Measurements from ENCODE around the gene CRELD2. TPM values are rescaled to one million over a fixed set of nuclear protein-coding genes. Genes with fewer than 3 reads are reported as not detected.
"Not testable (repeated sequence)": the region's sequence is repeated elsewhere in the genome, so short reads cannot be mapped to it uniquely, and the experiment has no call there.

Gene CRELD2
- total and polyA plus RNA-seq, 8 donors, result 19.4 to 83.0 (median 38.0) TPM

GRCh38 chr22:49943405-49943765 is 25.0 kb downstream of the CRELD2 start:
- no peaks in the 10 kb centered on the region for H3K9me3 ChIP-seq
- intact Hi-C loops (cut with DNase I; ENCODE audit: low total_unique reads), result no loop called here
- H3K4me1 ChIP-seq, result peaks cover 14 to 49% (median 37%) of the 10 kb centered on the region in 4 donors
- TF ChIP-seq POLR2A (IDR thresholded peaks at IDR 0.05) (no peak), CTCF (IDR thresholded peaks at IDR 0.05) (no peak)
- peak overlapping the region in 1 of 4 donors; percentile 13 for H3K4me3 ChIP-seq
- no peaks in the 10 kb centered on the region for H3K36me3 ChIP-seq
- 70 to 81% (median 74%) methylated on average over 1 to 11 of the region's 11 CpGs for WGBS, 5 donors
- H3K27ac ChIP-seq, result peak overlapping the region; percentile 25 to 84 (median 64)
- DNase-seq, result no peak
- no peaks in the 10 kb centered on the region for H3K27me3 ChIP-seq

- no peaks in the 10 kb centered on the region for H3K9me3 ChIP-seq
- 55 to 76% (median 70%) methylated on average over 13 to 25 of the region's 25 CpGs for WGBS, 5 donors
These were observed 25.5 kb downstream of the CRELD2 start for GRCh38 chr22:49943771-49944398.

GRCh38 chr22:49944399-49944891 is 26.0 kb downstream of the CRELD2 start:
- Histone ChIP-seq H3K36me3 (no peaks in the 10 kb centered on the region), H3K9me3 (no peaks in the 10 kb centered on the region), H3K4me3 (peak overlapping the region in 1 of 4 donors; percentile 6), H3K27ac (peak overlapping the region; percentile 55 to 84 (median 64)), H3K4me1 (peaks cover 14 to 41% (median 30%) of the 10 kb centered on the region in 4 donors), H3K27me3 (no peaks in the 10 kb centered on the region)
- intact Hi-C loops (cut with DNase I; ENCODE audit: low total_unique reads), result no loop called here
- TF ChIP-seq POLR2A (IDR thresholded peaks at IDR 0.05), result no peak
- TF ChIP-seq CTCF (IDR thresholded peaks at IDR 0.05), result no peak
- TF ChIP-seq EP300 (IDR thresholded peaks at IDR 0.05), result no peak
- TF ChIP-seq POLR2AphosphoS5 (IDR thresholded peaks at IDR 0.05), result no peak
- whole genome bisulfite sequencing, 5 donors, result 83 to 93% (median 92%) methylated on average over 7 to 13 of the region's 13 CpGs
- DNase-seq, result no peak

More at GRCh38 chr22:49943771-49944398, 25.5 kb downstream of the CRELD2 start:
- H3K27me3 ChIP-seq, result no peaks in the 10 kb centered on the region
- DNase-seq, result no peak
- peak overlapping the region in 1 of 4 donors; percentile 13 for H3K4me3 ChIP-seq
- H3K36me3 ChIP-seq, result no peaks in the 10 kb centered on the region
- TF ChIP-seq CTCF (IDR thresholded peaks at IDR 0.05) (no peak), POLR2AphosphoS5 (IDR thresholded peaks at IDR 0.05) (no peak), POLR2A (IDR thresholded peaks at IDR 0.05) (no peak), EP300 (IDR thresholded peaks at IDR 0.05) (no peak)
- H3K27ac ChIP-seq, result peak overlapping the region; percentile 51 to 84 (median 64)
- intact Hi-C loops (cut with DNase I; ENCODE audit: low total_unique reads), result no loop called here
- H3K4me1 ChIP-seq, result peaks cover 14 to 46% (median 33%) of the 10 kb centered on the region in 4 donors

- intact Hi-C loops (cut with DNase I; ENCODE audit: low total_unique reads); H3K9me3 ChIP-seq; H3K27me3 ChIP-seq; H3K4me3 ChIP-seq; H3K36me3 ChIP-seq: not testable (repeated sequence)
- peak overlapping the region; percentile 54 to 98 (median 97) for H3K27ac ChIP-seq
- DNase-seq, result peak in 1 of 2 donors; percentile 76
- H3K4me1 ChIP-seq, result peaks cover 21 to 48% (median 34%) of the 10 kb centered on the region in 4 donors
- 79 to 85% (median 83%) methylated on average over 9 to 17 of the region's 17 CpGs for WGBS, 5 donors
These were observed 26.8 kb downstream of the CRELD2 start for GRCh38 chr22:49945042-49945794.

All from stomach (tissue), 9 donors.